ENCODE data around the gene CCDC187. TPM values are rescaled to one million over a fixed set of nuclear protein-coding genes. Genes with fewer than 3 reads are reported as not detected.

CCDC187 gene
- total and polyA plus RNA-seq, 2 of the 4 experiments (the other 2 are of a cell fraction), result not detected

- in situ Hi-C loops (cut with MboI; ENCODE audit: low sequenced_read_pairs), result loop anchor here (10.0 kb wide), 1 partner anchor 114 kb away; no protein-coding TSS in a partner anchor
These were observed 25.0 kb downstream of the CCDC187 start for GRCh38 chr9:136278894-136279293.

More at GRCh38 chr9:136278894-136279293, 25.0 kb downstream of the CCDC187 start:
- Histone ChIP-seq H3K4me1 (ENCODE audit: control insufficient read depth, insufficient read depth, low read length) (no peaks in the 10 kb centered on the region), H2BK120ac (ENCODE audit: low read depth, low read length) (no peak overlapping the region), H3K9me3 (ENCODE audit: control insufficient read depth, insufficient read depth, low read length) (peaks cover 4% of the 10 kb centered on the region), H3K27me3 (ENCODE audit: control insufficient read depth, insufficient read depth, low read length) (peaks cover 49% of the 10 kb centered on the region), H3K23ac (ENCODE audit: low read depth, low read length) (no peak overlapping the region), H3K14ac (replicated peaks; ENCODE audit: low read depth, low read length) (no peak overlapping the region), H4K5ac (ENCODE audit: low read depth, low read length) (no peak overlapping the region), H3K4me2 (ENCODE audit: low read depth, low read length) (no peak overlapping the region), H3K4me3 (ENCODE audit: insufficient read depth, low read depth, low read length) (no peak overlapping the region), H3K27ac (ENCODE audit: insufficient read depth, low read length) (no peak overlapping the region), H3K18ac (ENCODE audit: low read depth, low read length) (no peak overlapping the region), H2BK5ac (ENCODE audit: low read depth, low read length, poor library complexity, severe bottlenecking) (no peak overlapping the region), H2BK15ac (ENCODE audit: low read depth, low read length) (no peak overlapping the region), H2AFZ (replicated peaks; ENCODE audit: low read length, poor library complexity) (no peak overlapping the region), H3K36me3 (ENCODE audit: control insufficient read depth, insufficient read depth, low read length) (no peaks in the 10 kb centered on the region), H2BK20ac (ENCODE audit: low read depth, low read length) (no peak overlapping the region), H3K56ac (ENCODE audit: extremely low read depth, insufficient read depth, low read length) (no peak overlapping the region), H3K9me1 (ENCODE audit: insufficient read depth, low read length) (no peaks in the 10 kb centered on the region), H4K91ac (ENCODE audit: insufficient read depth, low read depth, low read length) (no peak overlapping the region), H3K79me1 (ENCODE audit: low read depth in 1 of 2, low read length in 2 of 2) (no peaks in the 10 kb centered on the region), H2AK5ac (ENCODE audit: low read depth, low read length) (no peak overlapping the region), H4K8ac (ENCODE audit: low read depth in 2 of 2, low read length in 2 of 2) (no peak overlapping the region), H3K4ac (ENCODE audit: low read depth, low read length) (no peak overlapping the region), H4K20me1 (ENCODE audit: insufficient read depth, low read length) (no peaks in the 10 kb centered on the region; the same call in 1 of the 2 replicates), H2AK9ac (replicated peaks; ENCODE audit: low read depth, low read length, poor library complexity) (no peak overlapping the region), H3K9ac (ENCODE audit: low read depth, low read length) (no peak overlapping the region)
- intact Hi-C loops (cut with micrococcal nuclease) (no loop called here), dilution Hi-C loops (cut with HindIII; ENCODE audit: low sequenced_read_pairs, unreplicated experiment) (no loop called here)
- BruUV-seq (replicated peaks), result no TSS peak
- no peak for DNase-seq
- ChIA-PET CTCF (interaction anchor here (1.2 kb wide), 1 partner anchor 9 kb away, joined by 3 read pairs; no protein-coding TSS in a partner anchor), POLR2A (ENCODE audit: unreplicated experiment) (no interaction called here)
- WGBS, 2 experiments (ENCODE audit: extremely low coverage in 2 of 2, insufficient read length in 1 of 2), result no CpG with 5 or more reads among the region's 1 CpG
- TF ChIP-seq CTCF (conservative IDR thresholded peaks at IDR 0.05; ENCODE audit: low read depth, low read length) (no peak), MXI1 (IDR thresholded peaks at IDR 0.05; ENCODE audit: borderline replicate concordance, low read depth, low read length) (no peak)
- ATAC-seq (ENCODE audit: low read depth), result no peak
